Lower leg skin (tissue), 4 donors: ENCODE measurements around the gene DNAI7. TPM values are rescaled to one million over a fixed set of nuclear protein-coding genes. Genes with fewer than 3 reads are reported as not detected.
A peak's percentile ranks its signal among the peaks of the same experiment; 100 is the strongest.

Experiments used
- DNase-seq, 2 donors: peaks; one replicate each; pipeline ENCODE4 v3.0.0-alpha.2; 2019; ENCODE audit warnings: low spot score in 2 of 2
- H3K4me3 ChIP-seq: fragments of 200-600 bp; sonication (generic); 2 replicates; pipeline ENCODE4 v1.5.1; 2017; ENCODE audit warnings: mild to moderate bottlenecking, low read depth; ENCODE audit not compliant: poor library complexity, severe bottlenecking
- CTCF ChIP-seq, 3 donors: fragments of 450-650 bp; IDR thresholded peaks; one replicate each; pipeline ENCODE4 v1.5.1; 2016; ENCODE audit warnings: antibody characterized with exemption in 3 of 3, mild to moderate bottlenecking in 3 of 3, moderate library complexity in 2 of 3
- POLR2A ChIP-seq, 2 donors: fragments of 450-650 bp; IDR thresholded peaks; one replicate each; pipeline ENCODE4 v1.6.1; 2016 to 2017; ENCODE audit warnings: antibody characterized with exemption in 2 of 2, mild to moderate bottlenecking in 1 of 2, moderate library complexity in 1 of 2
- WGBS, 2 donors: methylation state at CpG; one replicate each; pipeline ENCODE4 v1.1.5; 2018; 5-methylcytosine and 5-hydroxymethylcytosine counted together
- intact Hi-C: fragments of 100-400 bp; cut with DNase I; formaldehyde crosslinking; loops from one replicate; pipeline ENCODE4 v1.15.0; 2023; ENCODE audit warnings: low total_unique reads
- total RNA-seq, 4 donors: library from RNA; depleted of rRNA; stranded (reverse); fragments of >200 nt; gene quantifications; one replicate each; pipeline ENCODE4 v1.1.0, GENCODE V29; 2016

DNAI7 gene
- total RNA-seq, 4 donors from 2014 or later: 1.0 to 3.4 (median 2.1) TPM

GRCh38 chr12:25200703-25201102 lies 5.7 kb upstream of the DNAI7 start:
- TF ChIP-seq POLR2A (IDR thresholded peaks at IDR 0.05) (no peak), CTCF (IDR thresholded peaks at IDR 0.05) (no peak)
- WGBS, 2 donors: 68 to 81% methylated on average over 1 of the region's 1 CpG
- intact Hi-C loops: no loop called here

GRCh38 chr12:25197608-25198007 lies 2.6 kb upstream of the DNAI7 start:
- 71 to 76% methylated on average over 2 of the region's 2 CpGs for WGBS, 2 donors
- no peak overlapping the region for H3K4me3 ChIP-seq
- intact Hi-C loops: no loop called here
- TF ChIP-seq POLR2A (IDR thresholded peaks at IDR 0.05): no peak
- TF ChIP-seq CTCF (IDR thresholded peaks at IDR 0.05): no peak
- no peak for DNase-seq

More at GRCh38 chr12:25200703-25201102, 5.7 kb upstream of the DNAI7 start:
- no peak overlapping the region for H3K4me3 ChIP-seq
- no peak for DNase-seq

- 1 to 4% methylated on average over 11 of the region's 11 CpGs for WGBS, 2 donors
- H3K4me3 ChIP-seq: peak overlapping the region; percentile 49
- TF ChIP-seq CTCF (IDR thresholded peaks at IDR 0.05): no peak
- no peak for TF ChIP-seq POLR2A (IDR thresholded peaks at IDR 0.05)
- intact Hi-C loops: no loop called here
- DNase-seq: no peak
Observed at GRCh38 chr12:25194722-25195055, 271 bp downstream of the DNAI7 start.

- no peak overlapping the region for H3K4me3 ChIP-seq
- no peak for DNase-seq
- WGBS, 2 donors: 8 to 9% methylated on average over 1 of the region's 1 CpG
- intact Hi-C loops: no loop called here
- TF ChIP-seq CTCF (IDR thresholded peaks at IDR 0.05) (no peak), POLR2A (IDR thresholded peaks at IDR 0.05) (no peak)
Observed at GRCh38 chr12:25194214-25194613, 746 bp downstream of the DNAI7 start.

GRCh38 chr12:25190793-25191192 lies 4.2 kb downstream of the DNAI7 start:
- TF ChIP-seq CTCF (IDR thresholded peaks at IDR 0.05) (no peak), POLR2A (IDR thresholded peaks at IDR 0.05) (no peak)
- intact Hi-C loops: no loop called here
- WGBS, 2 donors: 96 to 98% methylated on average over 6 of the region's 6 CpGs
- H3K4me3 ChIP-seq: no peak overlapping the region
- DNase-seq: no peak

GRCh38 chr12:25189656-25190055 lies 5.3 kb downstream of the DNAI7 start:
- intact Hi-C loops: no loop called here
- no peak for DNase-seq
- H3K4me3 ChIP-seq: no peak overlapping the region
- TF ChIP-seq CTCF (IDR thresholded peaks at IDR 0.05) (no peak), POLR2A (IDR thresholded peaks at IDR 0.05) (no peak)
